NT2/D1 (cell line): ENCODE data around the gene PHACTR3.

ENCODE experiments used
- DNase-seq: peaks from one replicate; pipeline ENCODE4 v3.0.0-alpha.2; 2011; ENCODE audit warnings: low read depth, low spot score
- H3K27me3 ChIP-seq: 2 replicates; pipeline ENCODE4 v1.6.0; 2011; ENCODE audit warnings: mild to moderate bottlenecking; ENCODE audit not compliant: insufficient read length, insufficient read depth
- H3K36me3 ChIP-seq: 2 replicates; pipeline ENCODE4 v1.6.1; 2011; ENCODE audit warnings: mild to moderate bottlenecking, low read length, mixed read lengths; ENCODE audit not compliant: insufficient read depth, insufficient read length
- H3K4me1 ChIP-seq: 2 replicates; pipeline ENCODE4 v1.5.1; 2011; ENCODE audit not compliant: insufficient read depth, insufficient read length
- H3K4me3 ChIP-seq: 2 replicates; pipeline ENCODE4 v1.5.1; 2011; ENCODE audit warnings: low read depth; ENCODE audit not compliant: insufficient read length
- H3K9ac ChIP-seq: 2 replicates; pipeline ENCODE4 v1.6.0; 2011; ENCODE audit warnings: low read depth; ENCODE audit not compliant: insufficient read length
- H3K9me3 ChIP-seq: 2 replicates; pipeline ENCODE4 v1.5.1; 2011; ENCODE audit warnings: mild to moderate bottlenecking, low read length; ENCODE audit not compliant: insufficient read depth
- SUZ12 ChIP-seq: IDR thresholded peaks from 2 replicates; pipeline ENCODE4 v1.6.1; 2011; ENCODE audit not compliant: insufficient read length, insufficient read depth; ENCODE audit errors: extremely low read depth
- YY1 ChIP-seq: IDR thresholded peaks from 2 replicates; pipeline ENCODE4 v1.6.1; 2011; ENCODE audit not compliant: insufficient read length, insufficient read depth
- ZNF274 ChIP-seq: IDR thresholded peaks from 2 replicates; pipeline ENCODE4 v1.6.1; 2011; ENCODE audit warnings: mild to moderate bottlenecking, low read depth, low read length

PHACTR3 gene

GRCh38 chr20:59632541-59633113, 28.3 kb downstream of the PHACTR3 start:
- no peak for DNase-seq
- no peak overlapping the region for H3K4me3 ChIP-seq
- no peaks in the 10 kb centered on the region for H3K9me3 ChIP-seq
- no peaks in the 10 kb centered on the region for H3K36me3 ChIP-seq
- no peaks in the 10 kb centered on the region for H3K4me1 ChIP-seq
- TF ChIP-seq YY1 (no peak), SUZ12 (no peak), ZNF274 (no peak)
- peaks cover 12% of the 10 kb centered on the region for H3K27me3 ChIP-seq
- no peak overlapping the region for H3K9ac ChIP-seq

GRCh38 chr20:59633656-59634251, 29.4 kb downstream of the PHACTR3 start:
- TF ChIP-seq YY1 (no peak), ZNF274 (no peak), SUZ12 (no peak)
- no peak for DNase-seq
- no peaks in the 10 kb centered on the region for H3K4me1 ChIP-seq
- H3K27me3 ChIP-seq: peaks cover 13% of the 10 kb centered on the region
- no peaks in the 10 kb centered on the region for H3K36me3 ChIP-seq
- H3K4me3 ChIP-seq: no peak overlapping the region
- no peak overlapping the region for H3K9ac ChIP-seq
- H3K9me3 ChIP-seq: no peaks in the 10 kb centered on the region

- Histone ChIP-seq H3K9me3 (no peaks in the 10 kb centered on the region), H3K9ac (no peak overlapping the region), H3K4me1 (no peaks in the 10 kb centered on the region), H3K4me3 (no peak overlapping the region), H3K27me3 (peaks cover 17% of the 10 kb centered on the region), H3K36me3 (no peaks in the 10 kb centered on the region)
- DNase-seq: no peak
- no peak for TF ChIP-seq SUZ12
- no peak for TF ChIP-seq ZNF274
- no peak for TF ChIP-seq YY1
Measured at GRCh38 chr20:59634435-59635005, 30.2 kb downstream of the PHACTR3 start.

- TF ChIP-seq YY1 (no peak), ZNF274 (no peak), SUZ12 (no peak)
- no peaks in the 10 kb centered on the region for H3K36me3 ChIP-seq
- H3K27me3 ChIP-seq: peaks cover 26% of the 10 kb centered on the region
- no peak for DNase-seq
- no peaks in the 10 kb centered on the region for H3K4me1 ChIP-seq
- no peak overlapping the region for H3K4me3 ChIP-seq
- H3K9ac ChIP-seq: no peak overlapping the region
- H3K9me3 ChIP-seq: no peaks in the 10 kb centered on the region
Measured at GRCh38 chr20:59636766-59637370, 32.5 kb downstream of the PHACTR3 start.

GRCh38 chr20:59640267-59640666, 35.9 kb downstream of the PHACTR3 start:
- no peaks in the 10 kb centered on the region for H3K4me1 ChIP-seq
- TF ChIP-seq SUZ12: no peak
- TF ChIP-seq ZNF274: no peak
- no peak for TF ChIP-seq YY1
- peaks cover 9% of the 10 kb centered on the region; the same call in 1 of the 2 replicates for H3K9me3 ChIP-seq
- DNase-seq: no peak
- no peak overlapping the region for H3K9ac ChIP-seq
- no peaks in the 10 kb centered on the region for H3K36me3 ChIP-seq
- H3K4me3 ChIP-seq: no peak overlapping the region
- H3K27me3 ChIP-seq: peaks cover 20% of the 10 kb centered on the region

- no peak for TF ChIP-seq YY1
- no peak for TF ChIP-seq SUZ12
- TF ChIP-seq ZNF274: no peak
- H3K9me3 ChIP-seq: peaks cover 25% of the 10 kb centered on the region; the same call in 1 of the 2 replicates
- no peak overlapping the region for H3K9ac ChIP-seq
- no peak for DNase-seq
- no peak overlapping the region for H3K4me3 ChIP-seq
- H3K4me1 ChIP-seq: no peaks in the 10 kb centered on the region
- peaks cover 17% of the 10 kb centered on the region for H3K27me3 ChIP-seq
- no peaks in the 10 kb centered on the region for H3K36me3 ChIP-seq
Measured at GRCh38 chr20:59643615-59644061, 39.3 kb downstream of the PHACTR3 start.

- Histone ChIP-seq H3K36me3 (no peaks in the 10 kb centered on the region), H3K27me3 (peaks cover 13% of the 10 kb centered on the region), H3K9ac (no peak overlapping the region), H3K4me3 (no peak overlapping the region), H3K9me3 (peaks cover 25% of the 10 kb centered on the region; the same call in 1 of the 2 replicates), H3K4me1 (no peaks in the 10 kb centered on the region)
- DNase-seq: no peak
- TF ChIP-seq ZNF274: no peak
- no peak for TF ChIP-seq SUZ12
- TF ChIP-seq YY1: no peak
Measured at GRCh38 chr20:59644371-59644939, 40.1 kb downstream of the PHACTR3 start.
